Osteocyte (in vitro differentiated cells): ENCODE data around the gene WBP2. TPM values are rescaled to one million over a fixed set of nuclear protein-coding genes. Genes with fewer than 3 reads are reported as not detected.

Source experiments
- DNase-seq: peaks from one replicate; pipeline ENCODE4 v3.0.0; 2021; ENCODE audit warnings: mixed read lengths; ENCODE audit not compliant: unreplicated experiment; ENCODE audit errors: extremely low spot score
- H3K27ac Mint-ChIP-seq: one replicate; pipeline ENCODE4 v1.8.0; 2021; ENCODE audit warnings: mild to moderate bottlenecking, mixed read lengths; ENCODE audit not compliant: unreplicated experiment
- H3K27me3 Mint-ChIP-seq: one replicate; pipeline ENCODE4 v1.8.0; 2021; ENCODE audit warnings: mixed read lengths; ENCODE audit not compliant: unreplicated experiment
- H3K36me3 Mint-ChIP-seq: one replicate; pipeline ENCODE4 v1.8.0; 2021; ENCODE audit warnings: mixed read lengths; ENCODE audit not compliant: unreplicated experiment
- H3K4me1 Mint-ChIP-seq: one replicate; pipeline ENCODE4 v1.8.0; 2021; ENCODE audit warnings: mixed read lengths; ENCODE audit not compliant: unreplicated experiment
- H3K4me3 Mint-ChIP-seq: one replicate; pipeline ENCODE4 v1.8.0; 2021; ENCODE audit warnings: mild to moderate bottlenecking, moderate library complexity, mixed read lengths; ENCODE audit not compliant: unreplicated experiment
- H3K9me3 Mint-ChIP-seq: one replicate; pipeline ENCODE4 v1.8.0; 2021; ENCODE audit warnings: mixed read lengths; ENCODE audit not compliant: unreplicated experiment
- CTCF ChIP-seq: fragments of 200-600 bp; sonication (generic); IDR thresholded peaks from 2 replicates; pipeline ENCODE4 v1.5.0; 2021; ENCODE audit warnings: antibody characterized with exemption, mild to moderate bottlenecking, moderate library complexity
- total RNA-seq: library from RNA; stranded (reverse); gene quantifications from 2 replicates; pipeline ENCODE4 v1.2.1, GENCODE V29; 2021

The WBP2 gene
- total RNA-seq, 1 donor from 2014 or later, result 88.2 TPM

- no peak overlapping the region for H3K4me3 Mint-ChIP-seq
- no peak for DNase-seq
- peaks cover 9% of the 10 kb centered on the region for H3K4me1 Mint-ChIP-seq
- TF ChIP-seq CTCF, result no peak
- no peaks in the 10 kb centered on the region for H3K9me3 Mint-ChIP-seq
- no peak overlapping the region for H3K27ac Mint-ChIP-seq
- no peaks in the 10 kb centered on the region for H3K27me3 Mint-ChIP-seq
- peaks cover 7% of the 10 kb centered on the region for H3K36me3 Mint-ChIP-seq
Measured at GRCh38 chr17:75803883-75804282, 51.3 kb downstream of the WBP2 start.

GRCh38 chr17:75799402-75799801, 55.7 kb downstream of the WBP2 start:
- Mint-ChIP-seq H3K27me3 (no peaks in the 10 kb centered on the region), H3K27ac (no peak overlapping the region), H3K9me3 (no peaks in the 10 kb centered on the region), H3K4me1 (no peaks in the 10 kb centered on the region), H3K4me3 (no peak overlapping the region), H3K36me3 (peaks cover 7% of the 10 kb centered on the region)
- DNase-seq, result no peak
- no peak for TF ChIP-seq CTCF

- no peak overlapping the region for H3K4me3 Mint-ChIP-seq
- TF ChIP-seq CTCF, result no peak
- DNase-seq, result no peak
- H3K27ac Mint-ChIP-seq, result no peak overlapping the region
- peaks cover 2% of the 10 kb centered on the region for H3K4me1 Mint-ChIP-seq
- H3K36me3 Mint-ChIP-seq, result peaks cover 19% of the 10 kb centered on the region
- no peaks in the 10 kb centered on the region for H3K27me3 Mint-ChIP-seq
- no peaks in the 10 kb centered on the region for H3K9me3 Mint-ChIP-seq
Measured at GRCh38 chr17:75795820-75796607, 59.1 kb downstream of the WBP2 start.

Other genes with a start within 250 kb of the WBP2 start
- 0.24 and 0.42 TPM in 2 replicates for gene SMIM5, start 221.9 kb downstream of the WBP2 start, total RNA-seq
- gene RECQL5, start 188.2 kb downstream of the WBP2 start, total RNA-seq, result 39.2 and 44.7 TPM in 2 replicates
- 88.1 and 103 TPM in 2 replicates for gene SAP30BP, start 188.0 kb downstream of the WBP2 start, total RNA-seq
- 460 and 524 TPM in 2 replicates for gene ITGB4, start 133.9 kb downstream of the WBP2 start, total RNA-seq
- 30.3 and 31.2 TPM in 2 replicates for gene GALK1, start 90.1 kb downstream of the WBP2 start, total RNA-seq
- 35.1 and 38.2 TPM in 2 replicates for gene UNK, start 70.5 kb downstream of the WBP2 start, total RNA-seq
- 3.3 and 3.6 TPM in 2 replicates for gene UNC13D, start 10.9 kb downstream of the WBP2 start, total RNA-seq
- 33.3 and 40.2 TPM in 2 replicates for gene TRIM47, start 23.2 kb upstream of the WBP2 start, total RNA-seq
- gene TRIM65, start 41.6 kb upstream of the WBP2 start, total RNA-seq, result 26.3 and 26.9 TPM in 2 replicates
- gene MRPL38, start 49.5 kb upstream of the WBP2 start, total RNA-seq, result 71.1 and 73.6 TPM in 2 replicates
- 14.5 and 14.8 TPM in 2 replicates for gene FBF1, start 85.7 kb upstream of the WBP2 start, total RNA-seq
- gene ACOX1, start 123.8 kb upstream of the WBP2 start, total RNA-seq, result 48.0 and 53.4 TPM in 2 replicates
- 23.7 and 25.2 TPM in 2 replicates for gene TEN1, start 123.9 kb upstream of the WBP2 start, total RNA-seq
- 8.3 and 9.6 TPM in 2 replicates for gene CDK3, start 145.5 kb upstream of the WBP2 start, total RNA-seq
- not detected in 2 replicates for gene EVPL, start 172.0 kb upstream of the WBP2 start, total RNA-seq
- 73.7 and 74.7 TPM in 2 replicates for gene SRP68, start 217.2 kb upstream of the WBP2 start, total RNA-seq
- gene GALR2, start 219.4 kb upstream of the WBP2 start, total RNA-seq, result not detected in 2 replicates
- gene ZACN, start 223.8 kb upstream of the WBP2 start, total RNA-seq, result not detected in 2 replicates
- gene EXOC7, start 248.5 kb upstream of the WBP2 start, total RNA-seq, result 158 and 164 TPM in 2 replicates